ENCODE data around the gene SLC49A4.

SLC49A4 gene

GRCh38 chr3:122797291-122797690 lies 2.4 kb downstream of the SLC49A4 start:
- no peaks in the 10 kb centered on the region for H3K9me3 ChIP-seq (ENCODE audit: control insufficient read depth, insufficient read depth, low read depth, low read length)
- H3K36me3 ChIP-seq (ENCODE audit: control insufficient read depth in 2 of 2, insufficient read depth in 1 of 2, low read length in 2 of 2): no peaks in the 10 kb centered on the region
- no peak overlapping the region for H3K27ac ChIP-seq (ENCODE audit: extremely low read depth, low read depth, low read length)
- no peak overlapping the region for H3K4me3 ChIP-seq (ENCODE audit: low read depth, low read length)
- ChIA-PET CTCF (no interaction called here), POLR2A (no interaction called here)
- TF ChIP-seq ZNF133 (tag by site-specific recombination; IDR thresholded peaks at IDR 0.05) (no peak), ZNF311 (tag by site-specific recombination; IDR thresholded peaks at IDR 0.05; ENCODE audit: borderline replicate concordance) (no peak), PRDM4 (tag by site-specific recombination; IDR thresholded peaks at IDR 0.05) (no peak), HIC1 (tag by site-specific recombination; IDR thresholded peaks at IDR 0.05) (no peak), SP2 (tag by site-specific recombination; IDR thresholded peaks at IDR 0.05) (no peak), ZNF274 (IDR thresholded peaks at IDR 0.05; ENCODE audit: low read length) (no peak), ZNF274 (tag by site-specific recombination; IDR thresholded peaks at IDR 0.05; ENCODE audit: borderline replicate concordance) (no peak), TSHZ1 (tag by site-specific recombination; IDR thresholded peaks at IDR 0.05; ENCODE audit: borderline replicate concordance) (no peak)
- H3K4me1 ChIP-seq (ENCODE audit: control insufficient read depth, insufficient read depth, low read length): no peaks in the 10 kb centered on the region; the same call in 1 of the 2 replicates

GRCh38 chr3:122799322-122799721 lies 4.5 kb downstream of the SLC49A4 start:
- no peaks in the 10 kb centered on the region for H3K36me3 ChIP-seq (ENCODE audit: control insufficient read depth in 2 of 2, insufficient read depth in 1 of 2, low read length in 2 of 2)
- no peaks in the 10 kb centered on the region for H3K9me3 ChIP-seq (ENCODE audit: control insufficient read depth, insufficient read depth, low read depth, low read length)
- no peak overlapping the region for H3K27ac ChIP-seq (ENCODE audit: extremely low read depth, low read depth, low read length)
- ChIA-PET POLR2A (no interaction called here), CTCF (interaction anchor here (0.7 kb wide), 1 partner anchor 45 kb away, joined by 4 read pairs; no protein-coding TSS in a partner anchor)
- no peaks in the 10 kb centered on the region; the same call in 1 of the 2 replicates for H3K4me1 ChIP-seq (ENCODE audit: control insufficient read depth, insufficient read depth, low read length)
- TF ChIP-seq ZNF148 (tag by site-specific recombination; IDR thresholded peaks at IDR 0.05; ENCODE audit: borderline replicate concordance) (no peak), OVOL3 (tag by site-specific recombination; IDR thresholded peaks at IDR 0.05) (no peak)
- H3K4me3 ChIP-seq (ENCODE audit: low read depth, low read length): no peak overlapping the region

- no peak overlapping the region for H3K4me3 ChIP-seq (ENCODE audit: low read depth, low read length)
- CTCF ChIA-PET: interaction anchor here (0.7 kb wide), 1 partner anchor 45 kb away, joined by 4 read pairs; no protein-coding TSS in a partner anchor
- H3K9me3 ChIP-seq (ENCODE audit: control insufficient read depth, insufficient read depth, low read depth, low read length): no peaks in the 10 kb centered on the region
- TF ChIP-seq ZNF449 (tag by site-specific recombination; IDR thresholded peaks at IDR 0.05): no peak
- TF ChIP-seq PRDM10 (tag by site-specific recombination; IDR thresholded peaks at IDR 0.05): peak; percentile 46
- POLR2A ChIA-PET: no interaction called here
- no peak overlapping the region for H3K27ac ChIP-seq (ENCODE audit: extremely low read depth, low read depth, low read length)
- no peaks in the 10 kb centered on the region for H3K36me3 ChIP-seq (ENCODE audit: control insufficient read depth in 2 of 2, insufficient read depth in 1 of 2, low read length in 2 of 2)
- H3K4me1 ChIP-seq (ENCODE audit: control insufficient read depth, insufficient read depth, low read length): no peaks in the 10 kb centered on the region; the same call in 1 of the 2 replicates
Measured at GRCh38 chr3:122800031-122800430, 5.2 kb downstream of the SLC49A4 start.
